Endodermal cell (in vitro differentiated cells): Measurements from ENCODE around the gene TXNDC11. TPM values are rescaled to one million over a fixed set of nuclear protein-coding genes. Genes with fewer than 3 reads are reported as not detected.

Experiments used
- DNase-seq: peaks from one replicate; pipeline ENCODE4 v3.0.0-alpha.2; 2017
- H3K27ac ChIP-seq: 2 replicates; pipeline ENCODE4 v1.5.1; 2013; ENCODE audit warnings: mild to moderate bottlenecking, low read depth, low read length, moderate library complexity
- H3K27me3 ChIP-seq: 2 replicates; pipeline ENCODE4 v1.6.1; 2013; ENCODE audit warnings: mild to moderate bottlenecking, low read length, moderate library complexity; ENCODE audit not compliant: insufficient read depth, control insufficient read depth, poor library complexity, severe bottlenecking
- H3K36me3 ChIP-seq: 2 replicates; pipeline ENCODE4 v1.7.0; 2013; ENCODE audit warnings: mild to moderate bottlenecking, low read length, moderate library complexity; ENCODE audit not compliant: control insufficient read depth, insufficient read depth
- H3K4me1 ChIP-seq: one replicate; pipeline ENCODE4 v1.7.0; 2013; ENCODE audit warnings: low read length; ENCODE audit not compliant: control insufficient read depth, insufficient read depth
- H3K4me3 ChIP-seq: 2 replicates; pipeline ENCODE4 v1.5.1; 2013; ENCODE audit warnings: mild to moderate bottlenecking, low read length, moderate library complexity
- H3K9ac ChIP-seq: 2 replicates; pipeline ENCODE4 v1.6.1; 2013; ENCODE audit warnings: mild to moderate bottlenecking, low read length, moderate library complexity; ENCODE audit not compliant: poor library complexity, severe bottlenecking; ENCODE audit errors: extremely low read depth
- H3K9me3 ChIP-seq: 2 replicates; pipeline ENCODE4 v1.6.1; 2013; ENCODE audit warnings: mild to moderate bottlenecking, low read length, moderate library complexity; ENCODE audit not compliant: control insufficient read depth
- H3K27ac Mint-ChIP-seq: 2 replicates; pipeline ENCODE4 v1.8.0; 2020; ENCODE audit warnings: mixed read lengths
- H3K27me3 Mint-ChIP-seq: 2 replicates; pipeline ENCODE4 v1.8.0; 2021; ENCODE audit warnings: mild to moderate bottlenecking, mixed read lengths; ENCODE audit not compliant: insufficient read depth
- H3K36me3 Mint-ChIP-seq: 2 replicates; pipeline ENCODE4 v1.8.0; 2020; ENCODE audit warnings: low read depth, mixed read lengths
- H3K4me1 Mint-ChIP-seq: 2 replicates; pipeline ENCODE4 v1.8.0; 2020; ENCODE audit warnings: mixed read lengths
- H3K4me3 Mint-ChIP-seq: 2 replicates; pipeline ENCODE4 v1.8.0; 2020; ENCODE audit warnings: mild to moderate bottlenecking, moderate library complexity, mixed read lengths
- H3K9me3 Mint-ChIP-seq: 2 replicates; pipeline ENCODE4 v1.8.0; 2020; ENCODE audit warnings: mild to moderate bottlenecking, mixed read lengths
- CTCF ChIP-seq: fragments of 200-600 bp; sonication (generic); conservative IDR thresholded peaks from 2 replicates; pipeline ENCODE4 v1.5.0; 2021; ENCODE audit warnings: antibody characterized with exemption, mild to moderate bottlenecking
- WGBS, 2 experiments: methylation state at CpG; one replicate each; pipeline versions ENCODE4 v1.1.5 to v1.1.7; 2013; ENCODE audit warnings: missing lambda C conversion rate in 2 of 2, mixed read lengths in 1 of 2; ENCODE audit not compliant: insufficient coverage in 1 of 2, insufficient read length in 1 of 2; 5-methylcytosine and 5-hydroxymethylcytosine counted together
- total RNA-seq, 2 donors: library from RNA; stranded (reverse); fragmentation: NEBNext Ultra II Directional in 1 of 2; extraction: Animal tissue kit (Norgen Biotek cat#: 25700) in 1 of 2; gene quantifications; 2 replicates in 1 of 2; 3 replicates in 1 of 2; pipeline ENCODE4 v1.2.1, GENCODE V29; 2021

The TXNDC11 gene
- total RNA-seq, 2 donors from 2014 or later: 16.4 to 20.8 TPM

DNA sequence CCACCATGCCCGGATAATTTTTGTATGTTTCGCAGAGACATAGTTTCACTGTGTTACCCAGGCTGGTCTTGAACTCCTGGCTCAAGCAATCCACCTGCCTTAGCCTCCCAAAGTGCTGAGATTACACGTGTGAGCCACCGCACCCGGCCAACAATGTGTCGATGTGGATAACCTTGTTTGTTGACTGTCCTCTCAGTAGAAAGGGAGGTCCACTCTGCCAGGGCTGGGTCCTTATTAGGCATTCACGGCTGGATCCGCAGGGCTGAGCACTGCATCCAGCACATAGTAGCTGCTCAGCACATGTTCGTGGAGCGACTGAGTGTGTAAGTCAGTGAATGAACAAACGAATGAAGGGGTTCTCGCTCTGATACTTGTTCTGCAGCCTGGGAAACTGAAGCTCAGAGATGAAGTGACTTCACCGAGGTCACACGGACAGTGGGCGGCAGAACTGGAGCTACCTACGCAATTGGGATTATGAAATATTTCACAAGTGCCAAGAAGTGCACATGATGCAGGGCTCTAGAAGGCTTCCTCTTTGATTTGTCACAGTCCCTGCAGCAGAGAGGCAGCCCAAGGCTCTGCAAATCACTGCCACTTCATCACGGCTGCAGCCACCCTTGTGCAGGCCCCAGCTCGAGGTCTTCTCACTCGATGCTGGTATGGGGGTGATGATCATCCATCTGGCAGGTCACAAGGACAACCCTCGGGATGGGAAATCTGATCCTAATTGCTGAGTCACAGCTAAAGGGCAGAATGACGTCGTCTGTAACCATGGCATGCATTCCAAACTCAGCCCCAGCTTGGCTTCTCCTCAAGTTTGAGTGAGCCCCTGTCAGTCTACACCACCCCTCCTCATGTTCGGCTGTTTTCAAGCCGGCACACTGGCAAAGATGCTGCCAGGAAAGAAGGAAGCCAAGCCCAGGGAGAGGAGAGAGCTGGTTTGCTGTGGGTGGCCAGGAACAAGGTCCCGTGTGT is 102.4 kb downstream of the TXNDC11 start:
- Histone ChIP-seq H3K9ac (no peak overlapping the region), H3K36me3 (no peaks in the 10 kb centered on the region), H3K27ac (peak overlapping the region; percentile 1), H3K27me3 (no peaks in the 10 kb centered on the region), H3K9me3 (no peaks in the 10 kb centered on the region), H3K4me3 (no peak overlapping the region), H3K4me1 (no peaks in the 10 kb centered on the region)
- H3K4me3 Mint-ChIP-seq: no peak overlapping the region
- 81 to 85% methylated on average over 24 to 25 of the region's 25 CpGs for WGBS, 2 experiments
- peaks cover 3% of the 10 kb centered on the region for H3K27me3 Mint-ChIP-seq
- H3K27ac Mint-ChIP-seq: peak overlapping the region; percentile 68
- no peaks in the 10 kb centered on the region for H3K4me1 Mint-ChIP-seq
- no peaks in the 10 kb centered on the region for H3K36me3 Mint-ChIP-seq
- H3K9me3 Mint-ChIP-seq: no peaks in the 10 kb centered on the region
- no peak for TF ChIP-seq CTCF
- DNase-seq: peak; percentile 77

DNA sequence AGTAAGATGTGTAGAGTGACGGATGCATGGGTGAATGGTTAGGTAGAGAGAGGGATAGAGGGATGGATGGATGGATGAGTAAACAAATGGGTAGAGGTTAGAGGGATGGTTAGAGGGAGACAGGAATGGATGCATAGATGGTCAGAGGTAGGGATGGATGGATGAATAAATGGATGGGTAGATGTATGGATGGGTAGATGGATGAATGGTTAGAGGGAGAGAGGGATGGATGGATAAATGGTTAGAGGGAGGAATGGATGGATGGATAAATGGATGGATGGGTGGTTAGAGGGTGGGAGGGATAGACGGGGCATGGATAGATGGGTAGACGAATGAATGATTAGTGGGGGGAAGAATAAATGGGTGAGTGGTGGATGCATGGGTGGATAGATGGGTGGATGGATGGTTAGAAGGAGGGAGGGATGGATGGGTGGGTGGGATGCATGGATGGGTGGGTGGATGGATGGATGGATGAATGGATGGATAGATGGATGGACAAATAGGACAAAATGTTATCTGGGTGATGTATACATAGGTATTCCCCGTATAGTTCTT is 103.6 kb downstream of the TXNDC11 start:
- no peaks in the 10 kb centered on the region for H3K9me3 ChIP-seq
- Mint-ChIP-seq H3K4me1 (no peaks in the 10 kb centered on the region), H3K27me3 (peaks cover 7% of the 10 kb centered on the region), H3K36me3 (no peaks in the 10 kb centered on the region), H3K9me3 (no peaks in the 10 kb centered on the region), H3K4me3 (no peak overlapping the region), H3K27ac (no peak overlapping the region)
- no peak overlapping the region for H3K4me3 ChIP-seq
- H3K9ac ChIP-seq: no peak overlapping the region
- TF ChIP-seq CTCF: no peak
- DNase-seq: no peak
- H3K27ac ChIP-seq: no peak overlapping the region
- no peaks in the 10 kb centered on the region for H3K27me3 ChIP-seq
- no peaks in the 10 kb centered on the region for H3K4me1 ChIP-seq
- H3K36me3 ChIP-seq: no peaks in the 10 kb centered on the region
- WGBS, 2 experiments: 58 to 63% methylated on average over 3 of the region's 4 CpGs

GRCh38 chr16:11638140-11638539 is 104.5 kb downstream of the TXNDC11 start:
- H3K4me1 ChIP-seq: peaks cover 1% of the 10 kb centered on the region
- Mint-ChIP-seq H3K27ac (no peak overlapping the region), H3K36me3 (no peaks in the 10 kb centered on the region), H3K27me3 (peaks cover 7% of the 10 kb centered on the region), H3K4me1 (peaks cover 2% of the 10 kb centered on the region), H3K4me3 (no peak overlapping the region), H3K9me3 (no peaks in the 10 kb centered on the region)
- no peak for TF ChIP-seq CTCF
- no peaks in the 10 kb centered on the region for H3K9me3 ChIP-seq
- no peaks in the 10 kb centered on the region for H3K36me3 ChIP-seq
- H3K4me3 ChIP-seq: no peak overlapping the region
- no peaks in the 10 kb centered on the region for H3K27me3 ChIP-seq
- H3K27ac ChIP-seq: no peak overlapping the region
- H3K9ac ChIP-seq: no peak overlapping the region
- 80 to 89% methylated on average over 3 to 4 of the region's 4 CpGs for whole genome bisulfite sequencing, 2 experiments
- no peak for DNase-seq
